ENCODE measurements around the gene UMOD.

UMOD gene

DNA sequence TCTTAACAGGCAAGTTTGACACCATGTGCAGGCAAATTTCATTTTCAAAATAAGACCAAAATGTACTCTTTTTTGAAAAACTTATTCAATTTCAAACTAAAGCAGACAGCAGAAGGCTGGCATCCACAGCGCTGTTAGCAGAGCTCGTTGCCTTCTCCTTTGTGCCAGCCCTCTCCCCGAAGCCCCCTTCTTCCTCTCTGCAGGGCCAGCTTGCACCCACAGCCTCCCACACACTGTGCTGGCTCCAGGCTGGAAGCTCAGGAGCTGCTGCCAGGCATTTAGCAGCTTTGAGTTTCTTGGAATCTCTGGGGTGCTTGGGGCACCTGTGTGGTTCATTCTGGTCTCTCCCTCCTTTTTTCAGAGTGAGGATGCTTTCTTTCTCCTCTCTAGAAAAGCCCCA is 62.9 kb downstream of the UMOD start:
- no peaks in the 10 kb centered on the region for H3K4me1 ChIP-seq (ENCODE audit: control insufficient read depth in 5 of 5, insufficient read depth in 5 of 5, low read length in 5 of 5)
- no peak overlapping the region for H3K9ac ChIP-seq (ENCODE audit: low read length in 5 of 5)
- H3K9me3 ChIP-seq (ENCODE audit: control insufficient read depth in 5 of 5, low read length in 5 of 5) = no peaks in the 10 kb centered on the region
- H3K4me3 ChIP-seq (ENCODE audit: low read depth in 1 of 5, low read length in 5 of 5) = no peak overlapping the region
- no peak overlapping the region for H3K27ac ChIP-seq (ENCODE audit: low read depth, low read length)
- no peaks in the 10 kb centered on the region for H3K36me3 ChIP-seq (ENCODE audit: control insufficient read depth in 5 of 5, insufficient read depth in 5 of 5, low read length in 5 of 5)
- peaks cover 0 to 13% (median 9%) of the 10 kb centered on the region in 5 donors for H3K27me3 ChIP-seq (ENCODE audit: control insufficient read depth in 5 of 5, insufficient read depth in 4 of 5, low read length in 5 of 5)

- Histone ChIP-seq H3K27ac (ENCODE audit: low read depth, low read length) (no peak overlapping the region), H3K36me3 (ENCODE audit: control insufficient read depth in 5 of 5, insufficient read depth in 5 of 5, low read length in 5 of 5) (no peaks in the 10 kb centered on the region), H3K4me1 (ENCODE audit: control insufficient read depth in 5 of 5, insufficient read depth in 5 of 5, low read length in 5 of 5) (no peaks in the 10 kb centered on the region), H3K9me3 (ENCODE audit: control insufficient read depth in 5 of 5, low read length in 5 of 5) (no peaks in the 10 kb centered on the region), H3K9ac (ENCODE audit: low read length in 5 of 5) (no peak overlapping the region), H3K27me3 (ENCODE audit: control insufficient read depth in 5 of 5, insufficient read depth in 4 of 5, low read length in 5 of 5) (peaks cover 0 to 6% (median 3%) of the 10 kb centered on the region in 5 donors), H3K4me3 (ENCODE audit: low read depth in 1 of 5, low read length in 5 of 5) (no peak overlapping the region)
These were observed 66.5 kb downstream of the UMOD start for GRCh38 chr16:20285993-20286499.
